ENCODE data around the gene CTDP1.

GRCh38 chr18:79712206-79712857 is 32.7 kb downstream of the CTDP1 start:
- TF ChIP-seq CTCF (conservative IDR thresholded peaks at IDR 0.05; ENCODE audit: low read length) (no peak), EZH2phosphoT487 (IDR thresholded peaks at IDR 0.05; ENCODE audit: borderline replicate concordance) (no peak)

Measured in Loucy (cell line).